ENCODE data around the gene STX3.
"Not testable (repeated sequence)": the region's sequence is repeated elsewhere in the genome, so short reads cannot be mapped to it uniquely, and the experiment has no call there.

The STX3 gene

DNA sequence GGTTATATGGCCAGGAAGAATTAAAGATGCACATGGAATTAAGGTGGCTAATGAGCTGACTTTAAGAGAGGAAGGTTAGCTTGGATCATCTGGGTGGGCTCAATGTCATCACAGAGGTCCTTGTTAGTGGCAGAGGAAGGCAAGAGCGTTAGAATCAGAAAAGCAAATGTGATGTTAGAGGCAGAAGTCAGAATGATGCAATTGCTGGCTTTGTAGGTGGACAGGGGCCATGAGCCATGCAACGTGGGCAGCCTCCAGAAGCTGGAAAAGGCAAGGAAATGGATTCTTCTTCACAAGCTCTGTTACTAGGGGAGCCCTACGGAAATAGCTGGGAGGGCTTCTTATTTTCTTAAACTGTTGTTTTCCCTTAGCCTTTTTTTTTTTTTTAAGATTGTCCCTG lies 92.5 kb downstream of the STX3 start:
- DNase-seq: no peak

DNA sequence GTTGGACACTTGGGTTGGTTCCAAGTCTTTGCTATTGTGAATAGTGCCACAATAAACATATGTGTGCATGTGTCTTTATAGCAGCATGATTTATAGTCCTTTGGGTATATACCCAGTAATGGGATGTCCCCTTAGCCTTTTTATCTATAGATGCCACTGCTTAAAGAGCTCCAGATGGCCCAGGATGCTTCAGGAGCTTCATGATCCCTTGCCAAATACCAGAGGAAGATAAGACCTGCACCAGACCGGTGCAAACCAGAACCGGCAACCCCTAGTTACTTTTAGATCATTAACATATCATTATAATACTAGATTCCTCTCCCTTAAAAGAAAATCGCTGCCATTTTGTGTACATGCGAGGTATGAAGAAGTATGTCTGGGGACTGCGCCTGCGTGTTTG lies 93.3 kb downstream of the STX3 start:
- DNase-seq: not testable (repeated sequence)

DNA sequence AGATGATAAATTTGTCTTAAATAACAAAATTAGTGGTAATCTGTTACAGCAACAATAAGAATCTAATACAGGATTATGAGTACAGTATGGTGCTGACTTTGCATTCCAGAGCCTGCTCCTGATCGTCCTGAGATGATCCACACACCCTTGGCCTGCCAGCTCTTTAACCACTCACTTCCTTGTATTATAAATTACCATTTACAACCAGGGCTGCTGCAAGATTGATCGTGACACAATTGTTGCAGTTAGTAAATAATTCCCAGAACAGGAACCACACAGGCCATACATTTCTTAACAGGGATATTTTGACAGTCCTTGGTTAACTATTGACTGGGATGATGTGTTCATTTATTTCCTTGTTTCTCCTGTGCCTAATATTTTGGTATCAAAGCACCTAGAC lies 94.0 kb downstream of the STX3 start:
- DNase-seq: no peak

DNA sequence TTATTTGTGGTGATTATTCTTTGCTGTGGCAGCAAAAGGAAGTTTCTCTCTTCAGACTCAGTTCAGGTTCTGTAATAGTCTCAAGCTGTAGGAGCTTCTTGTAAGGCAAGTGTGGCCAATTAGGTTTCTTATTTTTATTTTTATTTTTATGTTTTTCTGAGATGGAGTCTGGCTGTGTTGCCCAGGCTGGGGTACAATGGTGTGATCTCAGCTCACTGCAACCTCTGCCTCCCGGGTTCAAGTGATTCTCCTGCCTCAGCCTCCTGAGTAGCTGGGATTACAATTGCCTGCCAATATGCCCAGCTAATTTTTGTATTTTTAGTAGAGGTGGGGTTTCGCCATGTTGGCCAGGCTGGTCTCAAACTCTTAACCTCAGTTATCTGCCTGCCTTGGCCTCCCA lies 94.4 kb downstream of the STX3 start:
- DNase-seq: not testable (repeated sequence)

DNA sequence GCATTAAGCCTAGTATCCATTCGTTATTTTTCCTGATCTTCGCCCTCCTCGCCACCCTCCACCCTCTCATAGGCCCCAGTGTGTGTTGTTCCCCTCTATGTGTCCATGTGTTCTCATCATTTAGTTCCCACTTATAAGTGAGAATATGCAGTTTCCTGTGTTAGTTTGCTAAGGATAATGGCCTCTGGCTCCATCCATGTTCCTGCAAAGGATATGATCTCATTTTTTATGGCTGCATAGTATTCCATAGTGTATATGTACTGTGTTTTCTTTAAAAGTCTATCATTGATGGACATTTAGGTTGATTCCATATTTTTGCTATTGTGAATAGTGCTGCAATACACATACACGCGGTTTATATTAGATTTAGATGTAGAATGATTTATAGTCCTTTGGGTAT lies 96.2 kb downstream of the STX3 start:
- DNase-seq: not testable (repeated sequence)

DNA sequence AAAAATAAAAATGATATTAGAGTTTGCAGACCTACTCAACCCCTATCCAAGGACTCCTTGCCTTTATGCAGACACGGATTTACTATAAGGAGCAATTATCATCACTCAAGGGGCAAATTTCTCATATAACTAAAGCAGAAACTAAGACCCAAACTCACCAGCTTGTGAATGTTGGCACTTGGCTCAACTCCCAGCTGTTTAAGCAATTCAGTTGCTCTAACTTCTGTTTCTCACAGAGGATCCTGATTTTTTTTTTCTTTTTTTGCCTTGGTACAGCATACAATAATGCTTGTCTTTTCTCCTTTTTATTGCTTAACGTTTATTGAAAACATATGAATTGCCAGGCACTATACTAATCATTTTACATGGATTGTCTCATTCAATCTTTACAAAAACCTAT lies 99.7 kb downstream of the STX3 start:
- no peak for DNase-seq
